Osteoblast (primary cell): ENCODE measurements around the gene SLC24A4. TPM values are rescaled to one million over a fixed set of nuclear protein-coding genes. Genes with fewer than 3 reads are reported as not detected.

Source experiments
- DNase-seq: peaks from one replicate; pipeline ENCODE4 v3.0.0; 2011; ENCODE audit warnings: low spot score, mixed read lengths; ENCODE audit not compliant: insufficient read length; ENCODE audit errors: missing footprints
- H2AFZ ChIP-seq: 2 replicates; pipeline ENCODE4 v1.6.0; 2011; ENCODE audit warnings: mild to moderate bottlenecking, low read length
- H3K27ac ChIP-seq: 2 replicates; pipeline ENCODE4 v1.5.1; 2011; ENCODE audit warnings: mild to moderate bottlenecking, low read depth, low read length, moderate library complexity
- H3K27me3 ChIP-seq: 2 replicates; pipeline ENCODE4 v1.6.0; 2012; ENCODE audit warnings: mild to moderate bottlenecking, control low read depth, inconsistent platforms, low read length, moderate library complexity; ENCODE audit not compliant: insufficient read depth
- H3K36me3 ChIP-seq: 2 replicates; pipeline ENCODE4 v1.5.1; 2011; ENCODE audit warnings: mild to moderate bottlenecking, low read length, control low read depth, moderate library complexity; ENCODE audit not compliant: insufficient read depth
- H3K4me1 ChIP-seq: 2 replicates; pipeline ENCODE4 v1.5.1; 2011; ENCODE audit warnings: mild to moderate bottlenecking, low read length, control low read depth, moderate library complexity; ENCODE audit not compliant: insufficient read depth
- H3K4me2 ChIP-seq: 2 replicates; pipeline ENCODE4 v1.6.0; 2011; ENCODE audit warnings: mild to moderate bottlenecking, low read length; ENCODE audit not compliant: insufficient read depth
- H3K4me3 ChIP-seq: fragments of 200-600 bp; sonication (generic); 3 replicates; pipeline ENCODE4 v1.5.1; 2012; ENCODE audit warnings: mild to moderate bottlenecking, low read length, inconsistent platforms; ENCODE audit not compliant: insufficient read depth
- H3K79me2 ChIP-seq: 2 replicates; pipeline ENCODE4 v1.6.0; 2012; ENCODE audit warnings: mild to moderate bottlenecking, low read length, control low read depth, inconsistent platforms; ENCODE audit not compliant: insufficient read depth
- H3K9me3 ChIP-seq: 2 replicates; pipeline ENCODE4 v1.5.1; 2011; ENCODE audit warnings: low read depth, low read length, control low read depth
- H4K20me1 ChIP-seq: 2 replicates; pipeline ENCODE4 v1.6.0; 2012; ENCODE audit warnings: mild to moderate bottlenecking, low read length, control low read depth; ENCODE audit not compliant: insufficient read depth
- total RNA-seq: library from RNA; depleted of rRNA; stranded (reverse); fragments of >200 nt; gene quantifications from 2 replicates; pipeline ENCODE4 v1.2.3, GENCODE V29; 2012
- TF ChIP-seq, protein P1 (sequence below): IDR thresholded peaks from 2 replicates; pipeline ENCODE4 v1.5.1; 2011; ENCODE audit warnings: mild to moderate bottlenecking, low read depth, low read length, moderate library complexity; ENCODE audit errors: extremely low read depth

Gene SLC24A4
- total RNA-seq, 1 donor = under 0.01 TPM

GRCh38 chr14:92404018-92404417 is 81.1 kb downstream of the SLC24A4 start:
- Histone ChIP-seq H3K4me1 (peaks cover 3% of the 10 kb centered on the region), H2AFZ (no peak overlapping the region), H3K9me3 (no peaks in the 10 kb centered on the region), H3K27ac (no peak overlapping the region), H3K36me3 (no peaks in the 10 kb centered on the region), H3K79me2 (no peaks in the 10 kb centered on the region), H3K27me3 (peaks cover 4% of the 10 kb centered on the region), H4K20me1 (no peaks in the 10 kb centered on the region), H3K4me2 (no peak overlapping the region), H3K4me3 (no peak overlapping the region)
- no peak for DNase-seq
- TF ChIP-seq, protein P1, sequence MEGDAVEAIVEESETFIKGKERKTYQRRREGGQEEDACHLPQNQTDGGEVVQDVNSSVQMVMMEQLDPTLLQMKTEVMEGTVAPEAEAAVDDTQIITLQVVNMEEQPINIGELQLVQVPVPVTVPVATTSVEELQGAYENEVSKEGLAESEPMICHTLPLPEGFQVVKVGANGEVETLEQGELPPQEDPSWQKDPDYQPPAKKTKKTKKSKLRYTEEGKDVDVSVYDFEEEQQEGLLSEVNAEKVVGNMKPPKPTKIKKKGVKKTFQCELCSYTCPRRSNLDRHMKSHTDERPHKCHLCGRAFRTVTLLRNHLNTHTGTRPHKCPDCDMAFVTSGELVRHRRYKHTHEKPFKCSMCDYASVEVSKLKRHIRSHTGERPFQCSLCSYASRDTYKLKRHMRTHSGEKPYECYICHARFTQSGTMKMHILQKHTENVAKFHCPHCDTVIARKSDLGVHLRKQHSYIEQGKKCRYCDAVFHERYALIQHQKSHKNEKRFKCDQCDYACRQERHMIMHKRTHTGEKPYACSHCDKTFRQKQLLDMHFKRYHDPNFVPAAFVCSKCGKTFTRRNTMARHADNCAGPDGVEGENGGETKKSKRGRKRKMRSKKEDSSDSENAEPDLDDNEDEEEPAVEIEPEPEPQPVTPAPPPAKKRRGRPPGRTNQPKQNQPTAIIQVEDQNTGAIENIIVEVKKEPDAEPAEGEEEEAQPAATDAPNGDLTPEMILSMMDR = no peak

DNA sequence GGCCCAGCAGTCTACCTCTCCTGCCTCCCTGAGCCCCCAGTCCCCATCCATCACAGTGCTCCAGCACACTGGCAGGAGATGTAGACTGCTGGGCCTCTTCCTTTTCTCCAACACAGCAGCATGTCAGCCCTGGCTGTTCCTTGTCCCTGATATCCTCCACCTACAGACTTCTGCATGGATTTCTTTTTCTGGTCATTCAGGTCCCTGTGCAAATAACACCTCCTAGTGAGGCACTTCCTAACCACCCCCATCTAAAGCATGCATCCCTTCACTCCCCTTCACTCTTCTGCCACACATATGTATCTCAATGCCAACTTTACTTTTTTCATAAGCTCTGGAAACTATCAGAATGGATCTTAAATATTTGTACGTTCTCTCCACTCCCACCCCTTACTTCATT is 81.5 kb downstream of the SLC24A4 start:
- no peak for DNase-seq
- H3K4me1 ChIP-seq = peaks cover 3% of the 10 kb centered on the region
- no peak overlapping the region for H2AFZ ChIP-seq
- H3K36me3 ChIP-seq = no peaks in the 10 kb centered on the region
- TF ChIP-seq, protein P1 = no peak
- no peak overlapping the region for H3K27ac ChIP-seq
- H3K27me3 ChIP-seq = peaks cover 4% of the 10 kb centered on the region
- H3K4me2 ChIP-seq = no peak overlapping the region
- no peaks in the 10 kb centered on the region for H3K9me3 ChIP-seq
- no peaks in the 10 kb centered on the region for H4K20me1 ChIP-seq
- no peaks in the 10 kb centered on the region for H3K79me2 ChIP-seq
- H3K4me3 ChIP-seq = no peak overlapping the region

- Histone ChIP-seq H3K36me3 (no peaks in the 10 kb centered on the region), H3K27ac (no peak overlapping the region), H3K27me3 (peaks cover 4% of the 10 kb centered on the region), H3K9me3 (no peaks in the 10 kb centered on the region), H3K4me3 (no peak overlapping the region), H4K20me1 (no peaks in the 10 kb centered on the region), H3K4me1 (peaks cover 3% of the 10 kb centered on the region), H3K79me2 (no peaks in the 10 kb centered on the region), H2AFZ (no peak overlapping the region), H3K4me2 (no peak overlapping the region)
- no peak for DNase-seq
- TF ChIP-seq, protein P1 = no peak
These were observed 82.0 kb downstream of the SLC24A4 start for GRCh38 chr14:92404938-92405337.

GRCh38 chr14:92407410-92407809 is 84.4 kb downstream of the SLC24A4 start:
- no peak overlapping the region for H3K4me2 ChIP-seq
- H3K27ac ChIP-seq = no peak overlapping the region
- no peaks in the 10 kb centered on the region for H3K9me3 ChIP-seq
- no peaks in the 10 kb centered on the region for H3K36me3 ChIP-seq
- no peak overlapping the region for H2AFZ ChIP-seq
- H3K4me1 ChIP-seq = peaks cover 3% of the 10 kb centered on the region
- H3K4me3 ChIP-seq = no peak overlapping the region
- no peak for DNase-seq
- TF ChIP-seq, protein P1 = no peak
- peaks cover 17% of the 10 kb centered on the region for H3K27me3 ChIP-seq
- H4K20me1 ChIP-seq = no peaks in the 10 kb centered on the region
- H3K79me2 ChIP-seq = no peaks in the 10 kb centered on the region
